Keratinocyte (primary cell): Measurements from ENCODE around the gene LINC01488. TPM values are rescaled to one million over a fixed set of nuclear protein-coding genes. Genes with fewer than 3 reads are reported as not detected.

Experiments
- DNase-seq: peaks from one replicate; pipeline ENCODE4 v3.0.0-alpha.2; 2011; ENCODE audit warnings: low read depth, missing footprints, low spot score
- FAIRE-seq: peaks from 2 replicates; lab custom pipeline; 2011; peaks lifted over from hg19 to GRCh38; lab: Jason Lieb, UNC
- H2AFZ ChIP-seq: 2 replicates; pipeline ENCODE4 v1.6.0; 2012; ENCODE audit warnings: low read length, control low read depth, inconsistent platforms; ENCODE audit not compliant: control insufficient read depth
- H3K27ac ChIP-seq: 2 replicates; pipeline ENCODE4 v1.5.1; 2011; ENCODE audit warnings: low read length; ENCODE audit not compliant: control insufficient read depth, insufficient read depth
- H3K27me3 ChIP-seq: 3 replicates; pipeline ENCODE4 v1.6.0; 2011; ENCODE audit warnings: low read length; ENCODE audit not compliant: control insufficient read depth, insufficient read depth; ENCODE audit errors: extremely low read depth
- H3K36me3 ChIP-seq, 2 experiments: 2 replicates in 1 of 2; 3 replicates in 1 of 2; pipeline ENCODE4 v1.5.1; 2011; ENCODE audit warnings: low read length in 2 of 2, mild to moderate bottlenecking in 1 of 2; ENCODE audit not compliant: control insufficient read depth in 2 of 2, insufficient read depth in 2 of 2; ENCODE audit errors: extremely low read depth in 1 of 2
- H3K4me1 ChIP-seq: 3 replicates; pipeline ENCODE4 v1.5.1; 2011; ENCODE audit warnings: low read length; ENCODE audit not compliant: control insufficient read depth, insufficient read depth; ENCODE audit errors: extremely low read depth
- H3K4me2 ChIP-seq: 3 replicates; pipeline ENCODE4 v1.6.0; 2011; ENCODE audit warnings: low read depth, low read length; ENCODE audit not compliant: control insufficient read depth, insufficient read depth; ENCODE audit errors: extremely low read depth
- H3K4me3 ChIP-seq, 3 experiments: fragments of 200-600 bp in 1 of 3; sonication (generic) in 1 of 3; 2 replicates in 2 of 3; 3 replicates in 1 of 3; pipeline ENCODE4 v1.5.1; 2011 to 2016; ENCODE audit warnings: low read length in 3 of 3, mild to moderate bottlenecking in 3 of 3, control low read depth in 2 of 3, inconsistent platforms in 1 of 3, low read depth in 1 of 3, mixed read lengths in 1 of 3, mixed run types in 1 of 3, moderate library complexity in 1 of 3; ENCODE audit not compliant: control insufficient read depth in 2 of 3, insufficient read depth in 2 of 3; ENCODE audit errors: extremely low read depth in 1 of 3
- H3K79me2 ChIP-seq: 2 replicates; pipeline ENCODE4 v1.6.0; 2012; ENCODE audit warnings: low read length; ENCODE audit not compliant: control insufficient read depth, insufficient read depth
- H3K9ac ChIP-seq: 3 replicates; pipeline ENCODE4 v1.6.0; 2011; ENCODE audit warnings: low read length; ENCODE audit not compliant: control insufficient read depth, insufficient read depth; ENCODE audit errors: extremely low read depth
- H3K9me1 ChIP-seq: 3 replicates; pipeline ENCODE4 v1.6.0; 2011; ENCODE audit warnings: low read length; ENCODE audit not compliant: control insufficient read depth, insufficient read depth; ENCODE audit errors: extremely low read depth
- H3K9me3 ChIP-seq: 2 replicates; pipeline ENCODE4 v1.5.1; 2012; ENCODE audit warnings: low read depth, low read length; ENCODE audit not compliant: control insufficient read depth
- H4K20me1 ChIP-seq: 3 replicates; pipeline ENCODE4 v1.6.0; 2011; ENCODE audit warnings: low read length; ENCODE audit not compliant: control insufficient read depth, insufficient read depth; ENCODE audit errors: extremely low read depth
- EZH2 ChIP-seq: IDR thresholded peaks from one replicate; pipeline ENCODE4 v1.6.1; 2012; ENCODE audit warnings: inconsistent platforms, mild to moderate bottlenecking, low read length, moderate library complexity
- dilution Hi-C: fragments of 300-500 bp; cut with MboI; formaldehyde crosslinking; loops from one replicate; pipeline ENCODE4 v1.7.0; 2020; ENCODE audit warnings: low sequenced_read_pairs; ENCODE audit not compliant: extremely low pct_ligation_motif_present
- polyA plus RNA-seq, 5 experiments: library from polyadenylated mRNA; depleted of rRNA in 3 of 5; stranded (reverse) in 3 of 5; stranded (forward) in 1 of 5; unstranded in 1 of 5; fragments of >200 nt; gene quantifications; 1 replicate in 1 of 5; 2 replicates in 3 of 5; 3 replicates in 1 of 5; pipeline versions ENCODE4 v1.2.1 to v1.2.3, GENCODE V29; 2011 to 2012; ENCODE audit warnings: missing spikeins in 2 of 5, low read depth in 1 of 5, low replicate concordance in 1 of 5
- TF ChIP-seq, protein P1 (sequence below), 3 experiments: IDR thresholded peaks in 1 of 3; conservative IDR thresholded peaks in 1 of 3; optimal IDR thresholded peaks in 1 of 3; 2 replicates in 2 of 3; 3 replicates in 1 of 3; pipeline versions ENCODE3 to v1.5.1; 2011; ENCODE audit warnings: low read length in 3 of 3, mild to moderate bottlenecking in 3 of 3, moderate library complexity in 2 of 3, control low read depth in 1 of 3, inconsistent platforms in 1 of 3; ENCODE audit not compliant: insufficient read depth in 2 of 3; ENCODE audit errors: extremely low read depth in 1 of 3

LINC01488 gene
- polyA plus RNA-seq, 1 donor (not counting 4 experiments of a cell fraction or from before 2014, with no cell fraction given): not detected

DNA sequence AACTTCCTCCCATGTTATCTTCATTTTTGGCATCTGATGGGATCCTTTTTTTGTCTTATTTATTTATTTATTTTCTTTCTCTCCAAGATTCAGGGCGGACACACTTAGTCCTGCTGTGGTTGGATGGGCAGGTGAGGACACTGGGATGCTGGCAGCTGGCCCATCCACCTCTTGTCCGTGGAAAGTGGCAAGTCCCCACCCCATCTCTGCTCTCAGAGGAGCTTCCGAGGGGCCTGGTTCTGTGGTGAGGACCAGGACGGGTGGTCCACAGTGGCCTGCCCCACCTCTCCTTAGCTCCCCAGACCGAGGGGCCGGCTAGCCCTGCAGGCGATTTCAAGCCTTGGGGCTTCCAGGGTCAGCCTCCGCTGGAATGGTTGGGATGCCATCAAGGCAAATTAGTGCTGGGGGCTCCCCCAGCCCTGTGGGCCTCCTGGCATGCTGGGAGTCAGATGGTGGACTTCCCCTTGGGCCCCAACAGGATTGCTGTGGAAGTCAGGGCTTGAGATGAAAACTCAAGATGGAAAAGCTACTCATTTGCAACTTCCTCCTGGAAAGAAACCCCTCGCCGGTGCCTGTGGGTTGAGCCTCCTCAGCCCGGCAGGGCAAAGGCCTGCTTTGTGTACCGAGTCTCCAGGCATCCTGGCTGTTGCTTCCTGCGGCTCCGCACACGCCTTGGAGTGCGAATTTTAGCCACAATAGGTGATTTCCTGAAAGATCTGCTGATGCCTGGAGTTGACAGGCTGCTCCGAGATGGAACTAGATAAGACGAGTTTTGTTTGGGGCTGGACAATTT, 31.2 kb upstream of the LINC01488 start:
- no peak for DNase-seq
- no peaks in the 10 kb centered on the region for H3K9me3 ChIP-seq
- FAIRE-seq: no peak
- TF ChIP-seq, protein P1, sequence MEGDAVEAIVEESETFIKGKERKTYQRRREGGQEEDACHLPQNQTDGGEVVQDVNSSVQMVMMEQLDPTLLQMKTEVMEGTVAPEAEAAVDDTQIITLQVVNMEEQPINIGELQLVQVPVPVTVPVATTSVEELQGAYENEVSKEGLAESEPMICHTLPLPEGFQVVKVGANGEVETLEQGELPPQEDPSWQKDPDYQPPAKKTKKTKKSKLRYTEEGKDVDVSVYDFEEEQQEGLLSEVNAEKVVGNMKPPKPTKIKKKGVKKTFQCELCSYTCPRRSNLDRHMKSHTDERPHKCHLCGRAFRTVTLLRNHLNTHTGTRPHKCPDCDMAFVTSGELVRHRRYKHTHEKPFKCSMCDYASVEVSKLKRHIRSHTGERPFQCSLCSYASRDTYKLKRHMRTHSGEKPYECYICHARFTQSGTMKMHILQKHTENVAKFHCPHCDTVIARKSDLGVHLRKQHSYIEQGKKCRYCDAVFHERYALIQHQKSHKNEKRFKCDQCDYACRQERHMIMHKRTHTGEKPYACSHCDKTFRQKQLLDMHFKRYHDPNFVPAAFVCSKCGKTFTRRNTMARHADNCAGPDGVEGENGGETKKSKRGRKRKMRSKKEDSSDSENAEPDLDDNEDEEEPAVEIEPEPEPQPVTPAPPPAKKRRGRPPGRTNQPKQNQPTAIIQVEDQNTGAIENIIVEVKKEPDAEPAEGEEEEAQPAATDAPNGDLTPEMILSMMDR (optimal IDR thresholded peaks at IDR 0.05 in 1 of 3, IDR thresholded peaks at IDR 0.05 in 1 of 3, conservative IDR thresholded peaks at IDR 0.05 in 1 of 3; ENCODE audit: extremely low read depth in 1 of 3, insufficient read depth in 2 of 3, low read length in 3 of 3): no peak
- no peak for TF ChIP-seq EZH2
- no peak overlapping the region for H3K4me3 ChIP-seq
- H3K9ac ChIP-seq: no peak overlapping the region
- dilution Hi-C loops: no loop called here
- no peaks in the 10 kb centered on the region for H3K4me1 ChIP-seq
- no peaks in the 10 kb centered on the region for H3K27me3 ChIP-seq
- no peaks in the 10 kb centered on the region for H3K36me3 ChIP-seq
- no peak overlapping the region for H3K4me2 ChIP-seq
- H3K79me2 ChIP-seq: no peaks in the 10 kb centered on the region
- H3K9me1 ChIP-seq: no peaks in the 10 kb centered on the region
- no peak overlapping the region for H3K27ac ChIP-seq
- no peaks in the 10 kb centered on the region for H4K20me1 ChIP-seq
- H2AFZ ChIP-seq: no peak overlapping the region

DNA sequence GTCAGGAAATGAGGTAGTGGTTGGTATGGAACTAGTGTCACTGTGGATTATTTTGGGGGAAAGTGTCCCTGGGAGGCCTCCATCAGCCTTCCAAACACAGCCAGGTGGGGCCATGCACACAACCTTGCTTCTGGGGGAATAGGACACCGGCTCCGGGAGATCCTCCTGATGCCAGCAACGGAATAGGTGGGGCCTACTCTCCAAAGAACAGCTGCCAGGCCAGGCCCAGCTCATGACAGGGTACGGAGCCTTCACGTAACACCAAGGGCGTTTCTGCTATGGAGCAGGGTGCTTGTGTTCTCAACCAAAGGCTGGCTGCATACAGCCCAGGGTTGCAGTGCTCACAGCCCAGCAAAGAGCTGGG, 30.6 kb upstream of the LINC01488 start:
- Histone ChIP-seq H3K4me3 (no peak overlapping the region), H3K9me1 (no peaks in the 10 kb centered on the region), H3K79me2 (no peaks in the 10 kb centered on the region), H3K9ac (no peak overlapping the region), H3K27me3 (no peaks in the 10 kb centered on the region), H4K20me1 (no peaks in the 10 kb centered on the region), H3K36me3 (no peaks in the 10 kb centered on the region), H3K9me3 (no peaks in the 10 kb centered on the region), H3K4me1 (no peaks in the 10 kb centered on the region), H2AFZ (no peak overlapping the region), H3K27ac (no peak overlapping the region), H3K4me2 (no peak overlapping the region)
- no peak for DNase-seq
- dilution Hi-C loops: no loop called here
- TF ChIP-seq, protein P1 (optimal IDR thresholded peaks at IDR 0.05 in 1 of 3, IDR thresholded peaks at IDR 0.05 in 1 of 3, conservative IDR thresholded peaks at IDR 0.05 in 1 of 3; ENCODE audit: extremely low read depth in 1 of 3, insufficient read depth in 2 of 3, low read length in 3 of 3): no peak
- no peak for TF ChIP-seq EZH2
- no peak for FAIRE-seq
